ENCODE results near the gene PPAT. TPM values are rescaled to one million over a fixed set of nuclear protein-coding genes. Genes with fewer than 3 reads are reported as not detected.

Gene PPAT
- total RNA-seq, 2 donors from 2014 or later: 7.4 to 15.3 TPM

GRCh38 chr4:56387023-56388001 lies 48.1 kb downstream of the PPAT start, which contains the start of gene AASDH:
Gene AASDH (minus strand): TSS chr4:56387491. CDS start chr4:56384299, 3,192 bp downstream.
- intact Hi-C loops (cut with DNase I): loop anchor here (5.0 kb wide), 1 partner anchor 80 kb away; the partner anchor contains the start of gene SRP72
- no peaks in the 10 kb centered on the region for H3K36me3 ChIP-seq
- H3K4me1 ChIP-seq: peaks cover 3% of the 10 kb centered on the region
- H3K27ac ChIP-seq: peak within 1 kb of the TSS; percentile 95
- peak within 1 kb of the TSS; percentile 85 to 93 for H3K9ac ChIP-seq (ENCODE audit: low read depth in 2 of 2, low read length in 2 of 2)
- DNase-seq: peak; percentile 95
- H3K9me3 ChIP-seq: no peaks in the 10 kb centered on the region
- H3K4me3 ChIP-seq: peak within 1 kb of the TSS; percentile 61
- no peak for TF ChIP-seq CTCF (IDR thresholded peaks at IDR 0.05)
- H3K27me3 ChIP-seq: no peaks in the 10 kb centered on the region

GRCh38 chr4:56386091-56386490 lies 49.3 kb downstream of the PPAT start:
- intact Hi-C loops (cut with DNase I): loop anchor here (5.0 kb wide), 1 partner anchor 81 kb away; the partner anchor contains the start of gene SRP72
- H3K9me3 ChIP-seq: no peaks in the 10 kb centered on the region
- peaks cover 3% of the 10 kb centered on the region for H3K4me1 ChIP-seq
- no peaks in the 10 kb centered on the region for H3K27me3 ChIP-seq
- peak overlapping the region; percentile 61 for H3K4me3 ChIP-seq
- no peak overlapping the region for H3K27ac ChIP-seq
- H3K9ac ChIP-seq (ENCODE audit: low read depth in 2 of 2, low read length in 2 of 2): no peak overlapping the region
- TF ChIP-seq CTCF (IDR thresholded peaks at IDR 0.05): no peak
- H3K36me3 ChIP-seq: no peaks in the 10 kb centered on the region
- DNase-seq: no peak

GRCh38 chr4:56375458-56375857 lies 60.0 kb downstream of the PPAT start:
- H3K4me1 ChIP-seq: no peaks in the 10 kb centered on the region
- no peak overlapping the region for H3K9ac ChIP-seq (ENCODE audit: low read depth in 2 of 2, low read length in 2 of 2)
- intact Hi-C loops (cut with DNase I): no loop called here
- no peak overlapping the region for H3K4me3 ChIP-seq
- no peaks in the 10 kb centered on the region for H3K9me3 ChIP-seq
- TF ChIP-seq CTCF (IDR thresholded peaks at IDR 0.05): no peak
- DNase-seq: no peak
- no peak overlapping the region for H3K27ac ChIP-seq
- H3K36me3 ChIP-seq: no peaks in the 10 kb centered on the region
- H3K27me3 ChIP-seq: no peaks in the 10 kb centered on the region

GRCh38 chr4:56374956-56375355 lies 60.5 kb downstream of the PPAT start:
- TF ChIP-seq CTCF (IDR thresholded peaks at IDR 0.05): no peak
- DNase-seq: no peak
- no peak overlapping the region for H3K9ac ChIP-seq (ENCODE audit: low read depth in 2 of 2, low read length in 2 of 2)
- no peaks in the 10 kb centered on the region for H3K4me1 ChIP-seq
- H3K27ac ChIP-seq: no peak overlapping the region
- intact Hi-C loops (cut with DNase I): no loop called here
- no peaks in the 10 kb centered on the region for H3K9me3 ChIP-seq
- no peaks in the 10 kb centered on the region for H3K27me3 ChIP-seq
- H3K4me3 ChIP-seq: no peak overlapping the region
- no peaks in the 10 kb centered on the region for H3K36me3 ChIP-seq

GRCh38 chr4:56372774-56373173 lies 62.6 kb downstream of the PPAT start:
- no peaks in the 10 kb centered on the region for H3K27me3 ChIP-seq

More at GRCh38 chr4:56372774-56373173, 62.6 kb downstream of the PPAT start:
- H3K36me3 ChIP-seq: no peaks in the 10 kb centered on the region
- no peaks in the 10 kb centered on the region for H3K9me3 ChIP-seq
- DNase-seq: no peak
- H3K9ac ChIP-seq (ENCODE audit: low read depth in 2 of 2, low read length in 2 of 2): no peak overlapping the region
- H3K4me3 ChIP-seq: no peak overlapping the region
- no peaks in the 10 kb centered on the region for H3K4me1 ChIP-seq
- H3K27ac ChIP-seq: no peak overlapping the region
- intact Hi-C loops (cut with DNase I): no loop called here
- TF ChIP-seq CTCF (IDR thresholded peaks at IDR 0.05): no peak
